Neutrophil (primary cell): Measurements from ENCODE around the gene OR2F2.

ENCODE experiments used
- H3K27ac ChIP-seq: fragments of 200-600 bp; sonication (generic); 2 replicates; pipeline ENCODE4 v1.5.1; 2016; ENCODE audit warnings: mild to moderate bottlenecking, moderate library complexity
- H3K27me3 ChIP-seq: fragments of 200-600 bp; sonication (generic); 2 replicates; pipeline ENCODE4 v1.6.0; 2016; ENCODE audit warnings: mild to moderate bottlenecking
- H3K36me3 ChIP-seq: fragments of 200-600 bp; sonication (generic); 2 replicates; pipeline ENCODE4 v1.5.1; 2017
- H3K4me1 ChIP-seq, 2 experiments: fragments of 200-600 bp in 1 of 2; sonication (generic) in 1 of 2; 1 replicate in 1 of 2; 2 replicates in 1 of 2; pipeline versions ENCODE4 v1.5.1 to v1.6.1; 2013 to 2016; ENCODE audit warnings: low read depth in 1 of 2, low read length in 1 of 2, mild to moderate bottlenecking in 1 of 2, moderate library complexity in 1 of 2; ENCODE audit not compliant: control insufficient read depth in 1 of 2, insufficient read depth in 1 of 2
- H3K4me3 ChIP-seq, 2 experiments: fragments of 200-600 bp in 1 of 2; sonication (generic) in 1 of 2; 1 replicate in 1 of 2; 2 replicates in 1 of 2; pipeline ENCODE4 v1.5.1; 2013 to 2016; ENCODE audit warnings: low read depth in 1 of 2, low read length in 1 of 2, mild to moderate bottlenecking in 1 of 2, moderate library complexity in 1 of 2
- H3K9me3 ChIP-seq: fragments of 200-600 bp; sonication (generic); 2 replicates; pipeline ENCODE4 v1.5.1; 2016
- TF ChIP-seq, protein P1 (sequence below): fragments of 200-600 bp; sonication (generic); IDR thresholded peaks from 2 replicates; pipeline ENCODE4 v1.5.1; 2016; ENCODE audit warnings: antibody characterized with exemption

Gene OR2F2

DNA sequence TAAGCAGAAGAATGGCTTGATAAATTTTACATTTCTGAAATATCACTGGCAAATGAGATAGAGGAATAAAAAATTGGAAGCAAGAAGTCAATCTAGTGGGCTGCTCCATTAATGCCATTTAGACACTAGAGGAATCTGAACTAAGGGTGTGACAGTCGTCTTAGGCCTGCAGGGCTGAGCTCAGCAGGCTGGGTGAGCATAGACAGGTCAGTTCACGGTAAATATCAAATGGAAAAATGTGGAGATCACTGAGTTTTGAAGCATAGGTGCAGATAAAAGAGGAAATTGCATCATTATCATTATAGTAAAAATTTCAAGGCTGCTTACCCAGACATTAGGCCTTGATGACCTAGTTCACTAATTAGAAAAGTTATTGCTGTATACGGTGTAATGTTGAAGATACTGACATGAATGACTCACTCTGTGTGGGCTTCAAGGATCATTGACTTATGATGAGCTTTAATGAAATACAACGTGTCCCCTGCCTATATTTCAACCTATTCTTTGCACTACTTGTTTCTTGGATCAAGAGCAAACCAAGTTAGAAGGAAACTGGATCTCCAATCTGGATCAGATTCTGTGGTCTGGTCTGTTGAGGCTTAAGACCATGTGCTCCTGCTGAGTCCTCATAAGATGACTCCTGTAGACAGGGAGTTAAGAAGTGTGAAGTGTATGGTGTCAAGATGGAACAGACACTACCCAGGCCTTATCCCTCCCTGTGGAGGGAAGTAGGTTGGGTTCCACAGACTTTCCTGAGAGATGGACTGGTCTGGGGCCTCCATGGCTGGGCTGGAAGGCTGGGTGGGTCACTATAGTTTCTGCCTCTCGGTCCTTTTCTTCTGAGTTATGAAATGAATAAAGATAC is 3.6 kb downstream of the OR2F2 start:
- no peaks in the 10 kb centered on the region for H3K4me1 ChIP-seq
- no peaks in the 10 kb centered on the region for H3K9me3 ChIP-seq
- no peak overlapping the region for H3K27ac ChIP-seq
- TF ChIP-seq, protein P1, sequence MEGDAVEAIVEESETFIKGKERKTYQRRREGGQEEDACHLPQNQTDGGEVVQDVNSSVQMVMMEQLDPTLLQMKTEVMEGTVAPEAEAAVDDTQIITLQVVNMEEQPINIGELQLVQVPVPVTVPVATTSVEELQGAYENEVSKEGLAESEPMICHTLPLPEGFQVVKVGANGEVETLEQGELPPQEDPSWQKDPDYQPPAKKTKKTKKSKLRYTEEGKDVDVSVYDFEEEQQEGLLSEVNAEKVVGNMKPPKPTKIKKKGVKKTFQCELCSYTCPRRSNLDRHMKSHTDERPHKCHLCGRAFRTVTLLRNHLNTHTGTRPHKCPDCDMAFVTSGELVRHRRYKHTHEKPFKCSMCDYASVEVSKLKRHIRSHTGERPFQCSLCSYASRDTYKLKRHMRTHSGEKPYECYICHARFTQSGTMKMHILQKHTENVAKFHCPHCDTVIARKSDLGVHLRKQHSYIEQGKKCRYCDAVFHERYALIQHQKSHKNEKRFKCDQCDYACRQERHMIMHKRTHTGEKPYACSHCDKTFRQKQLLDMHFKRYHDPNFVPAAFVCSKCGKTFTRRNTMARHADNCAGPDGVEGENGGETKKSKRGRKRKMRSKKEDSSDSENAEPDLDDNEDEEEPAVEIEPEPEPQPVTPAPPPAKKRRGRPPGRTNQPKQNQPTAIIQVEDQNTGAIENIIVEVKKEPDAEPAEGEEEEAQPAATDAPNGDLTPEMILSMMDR = no peak
- H3K36me3 ChIP-seq = no peaks in the 10 kb centered on the region
- no peak overlapping the region for H3K4me3 ChIP-seq
- no peaks in the 10 kb centered on the region for H3K27me3 ChIP-seq

DNA sequence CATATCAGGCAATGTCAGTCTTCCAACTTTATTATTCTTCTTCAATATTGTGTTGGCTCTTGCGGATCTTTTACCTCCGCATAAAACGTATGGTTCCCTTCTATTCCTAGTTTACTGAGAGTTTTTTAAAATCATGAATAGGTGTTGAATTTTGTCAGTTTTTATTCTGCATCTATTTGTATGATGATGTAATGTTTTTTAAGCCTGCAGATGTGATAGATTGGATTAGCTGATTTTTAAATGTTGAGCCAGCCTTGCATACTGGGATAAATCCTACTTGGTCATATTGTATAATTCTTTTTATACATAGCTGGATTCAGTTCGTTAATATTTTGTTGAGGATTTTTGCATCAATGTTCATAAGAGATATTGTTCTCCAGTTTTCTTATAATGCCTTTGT is 10.4 kb downstream of the OR2F2 start:
- Histone ChIP-seq H3K27ac (no peak overlapping the region), H3K9me3 (no peaks in the 10 kb centered on the region), H3K27me3 (no peaks in the 10 kb centered on the region), H3K4me1 (no peaks in the 10 kb centered on the region), H3K4me3 (no peak overlapping the region), H3K36me3 (no peaks in the 10 kb centered on the region)
- TF ChIP-seq, protein P1 = no peak

DNA sequence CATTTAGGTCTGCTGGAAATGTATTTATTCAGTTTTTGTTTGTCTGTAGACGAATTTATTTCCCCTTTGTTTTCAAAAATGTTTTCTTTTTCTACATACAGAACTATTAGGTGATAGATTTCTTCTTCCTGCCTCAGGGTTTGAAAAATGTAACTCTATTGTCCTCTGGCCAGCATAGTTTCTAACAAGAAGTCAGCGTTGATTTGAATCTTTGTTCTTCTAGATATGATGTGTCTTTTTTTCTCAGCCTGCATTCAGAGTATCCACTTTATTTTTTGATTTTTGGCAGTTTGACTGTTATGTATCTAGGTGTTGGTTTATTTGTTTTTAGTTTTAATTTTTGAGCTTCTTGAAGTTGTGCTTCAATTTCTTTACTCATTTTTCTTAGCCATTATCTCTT is 12.1 kb downstream of the OR2F2 start:
- TF ChIP-seq, protein P1 = no peak

DNA sequence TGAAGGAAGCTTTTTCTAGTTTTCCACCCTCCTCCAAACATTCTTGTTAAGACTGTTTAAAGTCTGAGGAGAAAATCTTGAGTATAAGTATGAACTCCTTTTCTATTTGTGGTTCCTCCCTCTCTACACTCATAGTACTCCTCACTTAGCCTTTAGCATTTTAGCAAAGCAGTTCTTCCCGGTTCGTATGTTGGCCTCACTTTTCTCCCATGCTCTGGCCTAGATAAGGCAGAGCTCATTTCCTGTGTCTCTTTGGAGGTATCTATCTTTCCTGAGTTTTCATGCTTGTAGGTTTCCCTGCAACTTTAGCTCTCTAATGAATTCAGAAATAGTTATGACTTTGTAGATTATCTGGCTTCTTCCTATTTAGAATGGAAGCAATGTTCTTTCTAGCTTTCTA is 13.7 kb downstream of the OR2F2 start:
- Histone ChIP-seq H3K9me3 (no peaks in the 10 kb centered on the region), H3K27ac (no peak overlapping the region), H3K27me3 (no peaks in the 10 kb centered on the region), H3K4me1 (no peaks in the 10 kb centered on the region), H3K36me3 (no peaks in the 10 kb centered on the region), H3K4me3 (no peak overlapping the region)
- TF ChIP-seq, protein P1 = no peak

More for the DNA sequence above, 12.1 kb downstream of the OR2F2 start:
- H3K4me3 ChIP-seq = no peak overlapping the region
- no peak overlapping the region for H3K27ac ChIP-seq
- H3K9me3 ChIP-seq = no peaks in the 10 kb centered on the region
- H3K27me3 ChIP-seq = no peaks in the 10 kb centered on the region
- no peaks in the 10 kb centered on the region for H3K36me3 ChIP-seq
- no peaks in the 10 kb centered on the region for H3K4me1 ChIP-seq

DNA sequence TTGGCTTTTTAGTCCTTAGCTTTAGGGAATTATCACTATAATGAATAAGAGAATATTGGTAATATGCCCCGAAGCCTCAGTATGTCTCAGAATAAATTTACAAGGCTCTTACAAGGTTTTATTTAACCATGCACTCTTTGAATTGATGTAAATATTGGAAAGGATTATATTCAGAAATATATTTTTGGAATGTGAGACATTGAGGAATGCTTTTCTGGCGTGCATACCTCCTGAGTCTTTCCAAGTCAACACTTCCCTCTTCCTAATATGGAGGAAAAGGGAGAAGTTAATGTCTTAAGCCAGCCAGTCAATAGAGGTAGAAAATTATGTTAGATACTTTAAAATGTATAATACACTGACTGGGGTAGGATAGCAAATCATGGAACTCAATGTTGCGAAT is 18.4 kb downstream of the OR2F2 start:
- Histone ChIP-seq H3K36me3 (no peaks in the 10 kb centered on the region), H3K4me3 (no peak overlapping the region), H3K9me3 (no peaks in the 10 kb centered on the region), H3K27ac (no peak overlapping the region), H3K4me1 (no peaks in the 10 kb centered on the region), H3K27me3 (no peaks in the 10 kb centered on the region)
- TF ChIP-seq, protein P1 = no peak
